IPS DF 4.7 (cell line): ENCODE measurements around the gene ZDHHC14.
"Not testable (repeated sequence)": the region's sequence is repeated elsewhere in the genome, so short reads cannot be mapped to it uniquely, and the experiment has no call there.

Experiments used
- DNase-seq: peaks from one replicate; pipeline ENCODE4 v3.0.0-alpha.2; 2013; ENCODE audit warnings: low spot score; ENCODE audit errors: extremely low read depth

ZDHHC14 gene

GRCh38 chr6:157405986-157406385 lies 25.0 kb downstream of the ZDHHC14 start:
- no peak for DNase-seq

DNA sequence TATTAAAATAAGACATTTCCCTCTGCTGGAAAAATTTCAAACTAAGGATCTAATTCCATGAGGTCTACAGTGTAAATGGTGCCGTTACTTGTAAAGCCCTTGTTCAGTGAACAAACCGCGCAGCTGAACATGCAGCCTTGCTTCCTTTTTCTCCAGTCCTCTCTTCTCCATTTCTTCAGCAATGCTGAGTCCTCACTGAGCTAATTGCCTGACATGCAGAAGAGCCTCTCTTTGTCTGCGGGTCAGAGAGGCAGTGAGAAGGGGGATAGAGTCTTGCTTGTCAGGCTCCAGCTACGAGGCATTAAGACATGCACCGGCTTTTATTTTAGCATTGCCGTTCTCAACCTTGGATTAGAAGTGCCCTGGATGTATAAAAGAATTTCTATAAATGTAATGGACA lies 25.7 kb downstream of the ZDHHC14 start:
- no peak for DNase-seq

DNA sequence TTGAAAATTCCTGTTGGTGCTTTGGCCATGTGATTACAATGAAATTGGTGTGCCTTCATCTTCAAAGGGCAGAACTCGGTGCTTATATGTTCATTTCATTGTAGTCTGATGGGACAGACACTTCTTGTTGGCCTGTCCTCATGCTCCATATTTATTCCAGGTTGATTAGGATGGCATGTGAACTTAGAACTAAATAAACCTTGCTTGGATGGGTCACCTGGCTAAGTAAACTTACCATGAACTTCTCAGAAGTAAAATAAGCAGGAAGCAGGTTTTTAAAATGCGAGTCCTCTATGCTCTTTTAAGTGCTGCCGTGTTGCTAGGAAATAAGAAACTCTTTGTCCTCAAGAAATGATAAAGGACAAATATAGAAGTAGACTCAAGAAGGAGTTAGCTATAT lies 26.7 kb downstream of the ZDHHC14 start:
- no peak for DNase-seq

GRCh38 chr6:157408427-157408826 lies 27.4 kb downstream of the ZDHHC14 start:
- DNase-seq = not testable (repeated sequence)

- DNase-seq = no peak
Measured at GRCh38 chr6:157410045-157410444, 29.1 kb downstream of the ZDHHC14 start.

DNA sequence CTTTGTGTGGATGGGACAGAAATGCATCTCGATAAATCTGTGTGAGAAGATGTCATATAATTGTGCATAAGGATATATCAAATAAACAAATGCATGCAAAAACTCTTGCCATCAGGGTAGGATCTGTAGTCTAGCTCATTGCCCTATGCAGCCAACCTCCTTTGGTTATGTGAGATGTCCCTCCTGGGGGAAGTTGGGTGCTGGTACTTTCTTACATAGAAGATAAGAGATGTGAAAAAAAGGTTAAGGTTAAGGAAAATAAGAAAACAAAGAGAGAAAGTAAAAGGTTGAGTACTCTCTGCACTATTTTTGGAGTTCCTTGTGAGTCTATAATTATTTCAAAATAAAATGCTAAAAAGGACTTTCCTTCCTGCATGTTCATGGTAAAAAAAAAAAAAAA lies 30.4 kb downstream of the ZDHHC14 start:
- no peak for DNase-seq

DNA sequence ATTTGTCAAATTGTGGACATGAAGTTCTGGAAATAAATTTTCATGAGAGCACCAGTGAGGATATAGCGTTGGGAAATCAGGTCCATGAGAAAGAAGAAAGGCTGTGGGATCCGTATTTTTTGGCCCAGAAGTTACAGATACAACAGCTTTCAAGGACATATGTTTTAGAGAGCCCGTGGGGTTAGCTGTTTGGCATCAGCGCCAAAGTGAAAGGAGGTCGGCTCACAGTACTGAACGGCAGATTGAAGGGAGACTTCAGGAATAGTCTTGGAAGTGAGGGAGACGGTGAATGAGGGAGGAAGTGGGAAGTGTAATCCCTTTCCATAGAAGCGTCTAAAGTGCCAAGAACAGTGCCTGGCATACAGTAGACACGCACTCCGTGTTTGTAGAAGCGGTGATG lies 31.8 kb downstream of the ZDHHC14 start:
- DNase-seq = no peak

GRCh38 chr6:157420497-157420896 lies 39.5 kb downstream of the ZDHHC14 start:
- no peak for DNase-seq

GRCh38 chr6:157424491-157425020 lies 43.6 kb downstream of the ZDHHC14 start:
- DNase-seq = no peak

GRCh38 chr6:157427969-157428368 lies 47.0 kb downstream of the ZDHHC14 start:
- no peak for DNase-seq

GRCh38 chr6:157428427-157429202 lies 47.6 kb downstream of the ZDHHC14 start:
- no peak for DNase-seq

- no peak for DNase-seq
Measured at GRCh38 chr6:157429248-157429647, 48.3 kb downstream of the ZDHHC14 start.

DNA sequence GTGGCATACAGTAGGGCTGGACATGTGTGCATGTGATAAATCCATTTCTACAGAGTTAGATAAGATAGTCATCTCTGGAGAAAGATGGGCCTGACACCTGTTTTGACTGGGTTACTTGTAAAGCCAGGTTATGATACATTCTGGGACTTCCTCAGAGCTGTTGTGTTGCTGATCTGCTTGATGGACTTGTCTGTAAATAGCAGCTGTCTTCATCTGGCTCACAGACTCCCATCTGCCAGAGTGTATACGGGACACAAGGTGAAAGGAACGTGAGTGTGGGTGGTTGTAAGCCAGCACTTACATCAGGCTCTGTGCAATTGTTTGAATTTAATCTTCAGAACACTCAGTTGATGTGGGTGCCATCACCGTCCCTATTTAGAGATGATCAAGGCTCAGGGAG lies 49.8 kb downstream of the ZDHHC14 start:
- DNase-seq = no peak

- DNase-seq = no peak
Measured at GRCh38 chr6:157432231-157432891, 51.4 kb downstream of the ZDHHC14 start.

DNA sequence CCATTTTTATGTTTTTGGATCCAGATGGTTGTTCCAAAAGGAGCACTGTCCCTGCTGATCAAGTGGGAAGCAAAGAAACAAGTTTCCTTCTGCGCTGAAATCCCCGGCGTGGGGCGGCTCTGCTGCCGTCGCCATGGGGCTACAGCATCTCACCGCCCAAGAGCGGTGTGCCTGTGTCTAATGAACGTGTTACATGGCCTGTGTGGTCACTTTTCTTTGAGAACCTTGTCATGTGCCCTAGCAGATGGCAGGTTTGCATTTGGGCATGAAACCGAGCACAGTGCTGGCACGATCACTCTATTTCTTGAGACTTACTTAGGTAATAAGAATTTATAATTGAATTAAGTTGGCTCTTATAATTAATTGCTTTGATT lies 51.9 kb downstream of the ZDHHC14 start:
- no peak for DNase-seq

DNA sequence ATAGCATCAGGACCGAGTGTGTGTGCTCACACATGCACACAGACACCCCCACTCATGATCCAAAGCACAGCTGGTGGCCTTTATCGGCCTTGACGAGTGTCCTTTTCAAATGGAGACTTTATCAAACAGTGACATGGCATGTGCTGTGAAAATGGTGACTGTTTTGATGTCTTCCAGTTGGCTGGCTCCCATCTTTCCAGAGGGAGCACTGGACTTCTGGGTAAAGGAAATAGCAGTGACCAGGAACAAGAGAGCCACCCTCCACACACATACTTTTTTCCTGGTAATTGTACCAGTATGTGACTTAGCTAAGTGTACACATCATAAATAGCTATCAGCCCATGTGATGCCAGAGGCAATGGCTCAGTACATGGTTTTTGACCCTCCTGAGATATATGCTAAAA lies 52.7 kb downstream of the ZDHHC14 start:
- no peak for DNase-seq

- no peak for DNase-seq
Measured at GRCh38 chr6:157434349-157435033, 53.5 kb downstream of the ZDHHC14 start.

DNA sequence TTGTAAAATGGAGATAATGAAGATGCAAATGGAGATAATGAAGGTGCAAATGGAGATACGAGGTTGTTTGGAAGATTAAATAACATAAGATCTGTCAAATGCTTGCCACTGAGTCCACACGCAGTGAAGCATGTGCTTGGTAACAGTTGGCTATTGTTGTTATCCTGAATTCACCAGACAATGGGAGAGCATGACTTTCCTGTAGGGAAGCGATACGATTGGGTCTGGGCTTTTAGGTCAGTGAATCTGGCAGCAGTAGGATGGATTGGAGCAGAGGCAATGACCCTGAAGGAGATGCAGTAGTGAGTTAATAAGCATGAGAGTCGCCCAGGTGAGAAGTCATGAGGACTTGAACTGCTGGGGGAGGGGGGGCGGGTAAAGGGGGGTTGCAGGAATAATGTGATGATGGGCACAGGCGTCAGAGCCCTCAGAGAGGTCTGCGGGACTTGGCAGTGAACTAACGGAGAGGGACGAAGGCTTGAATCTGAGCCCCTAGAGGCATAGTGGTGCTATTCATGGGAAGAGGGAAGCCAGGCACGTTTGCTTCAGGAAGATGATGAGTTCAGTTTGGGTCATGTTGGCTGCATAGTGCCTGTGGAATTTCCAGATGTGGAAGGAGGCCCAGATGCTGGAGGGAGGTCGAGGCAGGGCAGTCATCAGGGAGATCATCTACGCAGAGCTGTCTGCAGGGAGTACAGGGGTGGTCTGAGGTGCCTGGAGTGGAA lies 55.4 kb downstream of the ZDHHC14 start:
- no peak for DNase-seq

DNA sequence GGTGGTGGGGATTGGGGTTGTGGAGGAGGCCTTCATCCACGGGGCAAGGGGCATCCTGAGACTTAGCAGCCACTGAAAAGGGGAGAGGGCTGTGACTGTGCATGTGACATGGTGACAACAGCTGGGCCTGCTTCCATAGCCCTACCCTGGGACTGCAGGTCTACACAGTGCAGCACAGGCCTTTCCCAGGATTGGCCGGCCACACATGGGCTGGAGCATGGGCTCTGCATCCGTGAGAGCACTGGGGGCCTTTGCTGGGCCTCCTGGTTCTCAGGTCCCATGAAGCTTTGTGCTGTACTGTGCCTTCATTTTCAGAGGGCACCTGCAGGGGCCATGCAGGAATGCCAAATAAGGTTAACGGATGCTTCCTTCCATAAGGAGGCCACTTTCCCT lies 56.0 kb downstream of the ZDHHC14 start:
- DNase-seq = no peak

GRCh38 chr6:157438611-157439111 lies 57.7 kb downstream of the ZDHHC14 start:
- no peak for DNase-seq

DNA sequence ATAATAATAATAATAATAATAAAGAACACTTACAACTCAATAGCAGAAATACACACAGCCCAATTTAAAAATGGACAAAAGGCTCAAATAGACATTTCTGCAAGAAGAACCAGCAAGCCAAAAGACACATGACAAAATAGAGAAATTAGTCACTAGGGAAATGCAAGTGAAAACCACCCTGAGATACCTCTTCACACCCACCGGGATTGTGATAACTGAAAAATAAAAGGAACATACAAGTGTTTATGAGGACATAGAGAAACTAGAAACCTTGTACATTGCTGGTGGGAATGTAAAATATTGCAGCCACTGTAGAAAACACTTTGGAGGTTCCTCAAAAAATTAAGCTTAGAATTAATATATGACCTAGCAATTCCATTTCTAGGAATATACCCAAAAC lies 59.2 kb downstream of the ZDHHC14 start:
- no peak for DNase-seq
